CD4-positive, alpha-beta T cell treated with Interferon gamma for 1 hour (primary cell): ENCODE data around the gene NKAIN2.
"Not testable (repeated sequence)": the region's sequence is repeated elsewhere in the genome, so short reads cannot be mapped to it uniquely, and the experiment has no call there.

Source experiments
- DNase-seq: peaks from one replicate; pipeline ENCODE4 v3.0.0-alpha.2; 2020

NKAIN2 gene

DNA sequence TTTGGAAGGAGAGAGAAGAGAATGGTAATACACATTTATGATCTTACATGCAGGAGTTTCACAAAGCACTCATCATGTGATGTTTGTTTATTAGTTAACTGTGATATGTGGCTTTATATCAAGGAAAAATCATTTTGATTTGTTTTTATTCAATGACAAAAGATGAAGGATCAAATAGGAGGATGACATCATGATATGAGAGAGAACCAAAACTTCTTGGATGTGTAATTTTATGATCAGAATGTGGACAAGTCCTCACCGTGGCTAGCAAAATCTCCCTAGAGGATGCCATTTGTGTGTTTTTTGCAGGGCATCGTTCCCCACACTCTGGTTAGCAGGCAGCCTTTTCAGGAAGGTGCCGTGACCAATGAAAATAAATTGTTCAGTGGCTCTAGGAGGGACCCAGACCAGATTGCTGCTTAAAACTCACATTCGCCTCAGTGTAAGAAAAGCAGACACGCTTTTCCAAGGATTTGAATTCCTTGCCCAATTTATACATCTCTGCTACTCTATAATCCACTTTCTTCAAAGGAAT is 552.7 kb downstream of the NKAIN2 start:
- no peak for DNase-seq

DNA sequence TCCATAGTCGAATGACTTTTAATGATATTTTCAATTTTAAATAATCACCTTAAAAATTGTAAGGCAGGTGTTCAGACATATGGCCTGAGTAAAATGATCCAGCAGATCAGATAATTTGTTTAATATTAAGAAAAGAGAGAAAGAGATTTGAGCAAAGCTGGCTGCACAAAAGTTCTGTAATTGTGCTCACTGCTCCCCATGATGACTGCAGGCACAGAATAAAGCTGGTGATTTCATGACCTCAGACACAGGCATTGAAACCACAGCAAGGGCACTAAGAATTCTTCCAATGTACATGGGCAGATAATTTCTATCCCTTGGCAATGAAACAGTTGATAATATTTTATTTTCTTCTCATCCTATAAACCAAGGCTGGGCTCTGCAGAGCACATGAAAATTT is 553.1 kb downstream of the NKAIN2 start:
- no peak for DNase-seq

- no peak for DNase-seq
Measured at GRCh38 chr6:124368131-124368530, 564.5 kb downstream of the NKAIN2 start.

DNA sequence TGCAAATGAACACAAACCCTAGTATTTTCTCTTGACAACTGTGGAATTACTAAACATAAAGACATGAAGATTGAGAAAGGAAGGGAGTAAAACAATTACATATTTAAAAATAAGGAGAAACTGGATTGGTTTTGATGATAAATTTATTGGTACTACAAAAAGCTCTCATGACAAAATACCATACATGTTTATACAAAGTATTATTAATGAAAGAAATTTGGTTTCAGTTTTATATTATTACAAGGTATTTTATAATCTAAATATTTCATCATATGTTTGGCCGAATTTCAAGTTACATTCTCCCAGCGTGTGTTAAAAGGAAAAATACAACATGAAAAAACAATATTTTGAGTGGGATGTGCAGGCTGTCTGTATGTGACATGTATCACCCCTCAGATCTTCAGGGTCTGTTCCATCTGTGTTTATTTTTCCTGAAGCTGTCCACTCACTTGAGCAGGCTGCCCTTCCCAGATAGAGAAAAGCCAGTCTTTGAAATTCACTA is 568.4 kb downstream of the NKAIN2 start:
- no peak for DNase-seq

DNA sequence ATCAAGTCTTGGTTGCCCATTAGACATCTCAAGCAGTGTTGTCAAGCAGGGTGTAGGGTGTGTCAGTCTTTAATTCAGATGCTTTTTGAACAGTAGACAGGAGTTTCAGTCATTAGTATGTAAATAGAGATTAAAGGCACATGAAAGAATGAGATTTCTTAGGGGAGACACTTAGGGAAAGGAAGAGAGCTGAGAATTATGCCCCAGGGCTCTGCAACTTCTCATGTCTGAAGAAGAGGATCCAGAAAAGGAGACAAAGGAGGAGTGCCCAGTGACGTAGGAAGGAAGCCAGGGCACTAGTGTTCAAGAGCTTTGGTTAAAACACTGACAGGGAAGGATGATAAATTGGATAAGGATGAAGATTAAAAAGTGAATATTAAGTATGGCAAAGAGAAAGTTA is 569.7 kb downstream of the NKAIN2 start:
- no peak for DNase-seq

- DNase-seq: no peak
Measured at GRCh38 chr6:124389127-124389526, 585.5 kb downstream of the NKAIN2 start.

- no peak for DNase-seq
Measured at GRCh38 chr6:124393536-124393935, 589.9 kb downstream of the NKAIN2 start.

DNA sequence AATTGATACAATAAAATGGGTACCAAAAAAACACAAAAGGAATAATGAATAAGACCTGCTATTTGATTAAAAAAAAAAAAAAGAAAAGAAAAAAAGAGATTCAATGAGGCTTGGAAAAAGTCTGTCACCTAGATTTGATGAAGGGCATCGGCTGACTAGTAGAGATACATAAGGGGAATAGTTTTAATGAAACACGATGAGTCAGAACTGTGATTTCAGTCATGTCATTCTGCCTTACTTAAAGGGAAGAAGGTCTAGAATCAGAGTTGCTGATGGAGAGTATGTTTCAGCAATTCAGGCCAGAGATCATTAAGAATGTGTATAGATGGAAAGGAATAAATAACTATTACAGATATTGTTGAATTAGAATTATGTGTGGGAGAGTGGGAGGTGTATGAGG is 592.7 kb downstream of the NKAIN2 start:
- no peak for DNase-seq

DNA sequence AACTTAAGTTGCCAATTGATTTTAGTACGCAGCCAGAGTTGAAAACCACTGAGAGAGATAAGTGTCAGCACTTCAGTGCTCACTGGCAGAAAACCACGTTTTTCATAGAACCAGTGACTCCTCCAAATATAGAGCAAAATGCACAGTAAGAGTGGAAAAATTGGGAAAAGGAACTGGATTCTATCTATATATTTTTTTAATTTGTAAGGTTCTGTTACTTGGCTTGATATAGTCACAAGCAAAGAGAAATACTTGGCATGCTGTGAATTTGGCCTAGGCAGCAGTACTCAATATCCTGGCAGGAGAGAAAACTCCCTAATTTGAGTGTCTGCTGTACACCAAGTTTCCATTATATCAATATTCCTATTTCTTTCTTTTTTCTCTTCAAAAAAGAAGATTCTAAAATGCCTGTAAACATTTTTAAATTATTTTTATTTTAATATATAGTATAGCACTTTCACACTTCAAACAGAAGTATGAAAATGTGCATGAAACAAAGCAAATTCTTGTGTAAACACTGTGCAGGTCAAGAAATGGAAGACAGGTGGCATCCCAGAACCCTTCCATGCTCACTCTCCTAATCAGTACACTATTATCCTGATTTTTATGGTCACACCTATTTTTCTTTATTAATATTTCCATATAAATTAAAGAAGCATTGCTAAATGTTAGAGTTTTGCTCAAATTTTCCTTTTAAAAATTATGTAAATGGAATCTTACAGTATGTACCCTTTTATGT is 596.8 kb downstream of the NKAIN2 start:
- DNase-seq: no peak

DNA sequence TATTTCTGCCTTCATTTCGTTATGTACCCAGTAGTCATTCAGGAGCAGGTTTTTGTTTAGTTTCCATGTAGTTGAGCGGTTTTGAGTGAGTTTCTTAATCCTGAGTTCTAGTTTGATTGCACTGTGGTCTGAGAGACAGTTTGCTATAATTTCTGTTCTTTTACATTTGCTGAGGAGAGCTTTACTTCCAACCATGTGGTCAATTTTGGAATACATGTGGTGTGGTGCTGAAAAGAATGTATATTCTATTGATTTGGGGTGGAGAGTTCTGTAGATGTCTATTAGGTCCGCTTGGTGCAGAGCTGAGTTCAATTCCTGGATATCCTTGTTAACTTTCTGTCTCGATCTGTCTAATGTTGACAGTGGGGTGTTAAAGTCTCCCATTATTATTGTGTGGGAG is 606.8 kb downstream of the NKAIN2 start:
- not testable (repeated sequence) for DNase-seq

DNA sequence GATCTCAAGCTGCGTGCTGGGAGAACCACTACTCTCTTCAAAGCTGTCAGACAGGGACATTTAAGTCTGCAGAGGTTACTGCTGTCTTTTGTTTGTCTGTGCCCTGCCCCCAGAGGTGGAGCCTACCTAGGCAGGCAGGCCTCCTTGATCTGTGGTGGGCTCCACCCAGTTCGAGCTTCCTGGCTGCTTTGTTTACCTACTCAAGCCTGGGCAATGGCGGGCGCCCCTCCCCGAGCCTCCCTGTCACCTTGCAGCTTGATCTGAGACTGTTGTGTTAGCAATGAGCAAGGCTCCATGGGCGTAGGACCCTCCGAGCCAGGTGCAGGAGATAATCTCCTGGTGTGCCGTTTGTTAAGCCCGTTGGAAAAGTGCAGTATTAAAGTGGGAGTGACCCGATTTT is 609.0 kb downstream of the NKAIN2 start:
- DNase-seq: not testable (repeated sequence)

DNA sequence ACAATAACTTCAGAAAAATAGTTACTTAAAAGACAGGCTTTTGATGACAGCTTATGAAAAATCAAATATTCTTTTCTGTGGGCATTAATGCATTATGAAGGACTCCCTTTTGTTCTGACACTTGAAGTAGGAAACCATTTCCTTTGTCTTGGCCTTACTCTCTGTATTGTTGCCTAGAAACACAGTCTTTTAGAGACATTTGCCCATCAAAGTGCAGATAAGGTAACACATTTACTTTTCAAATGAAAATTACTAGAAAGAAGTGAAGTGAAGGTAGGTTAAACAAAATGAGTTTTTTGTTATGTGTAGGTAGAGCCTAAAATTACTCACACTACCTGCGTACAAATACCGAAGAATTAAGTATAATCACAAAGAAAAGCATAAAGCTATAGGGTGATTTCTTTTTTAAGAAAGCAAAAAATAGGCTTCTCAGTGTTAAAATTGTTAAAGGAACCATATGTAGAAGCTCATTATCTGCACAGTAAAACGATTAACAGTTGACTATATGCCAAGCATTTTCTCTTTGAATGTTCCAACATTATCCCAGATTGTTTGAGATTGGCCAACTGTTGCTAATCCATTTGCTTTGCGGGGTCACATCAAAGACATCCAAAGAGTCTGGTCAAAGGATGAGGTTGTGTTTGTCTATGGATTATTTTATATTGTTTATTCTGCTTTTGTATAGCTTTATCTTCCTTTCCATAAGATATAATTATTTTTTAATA is 616.6 kb downstream of the NKAIN2 start:
- DNase-seq: no peak

GRCh38 chr6:124423621-124424020 is 620.0 kb downstream of the NKAIN2 start:
- DNase-seq: no peak

- DNase-seq: no peak
Measured at GRCh38 chr6:124430740-124431318, 627.2 kb downstream of the NKAIN2 start.

GRCh38 chr6:124432620-124433019 is 629.0 kb downstream of the NKAIN2 start:
- DNase-seq: no peak

GRCh38 chr6:124433387-124434160 is 629.9 kb downstream of the NKAIN2 start:
- no peak for DNase-seq

DNA sequence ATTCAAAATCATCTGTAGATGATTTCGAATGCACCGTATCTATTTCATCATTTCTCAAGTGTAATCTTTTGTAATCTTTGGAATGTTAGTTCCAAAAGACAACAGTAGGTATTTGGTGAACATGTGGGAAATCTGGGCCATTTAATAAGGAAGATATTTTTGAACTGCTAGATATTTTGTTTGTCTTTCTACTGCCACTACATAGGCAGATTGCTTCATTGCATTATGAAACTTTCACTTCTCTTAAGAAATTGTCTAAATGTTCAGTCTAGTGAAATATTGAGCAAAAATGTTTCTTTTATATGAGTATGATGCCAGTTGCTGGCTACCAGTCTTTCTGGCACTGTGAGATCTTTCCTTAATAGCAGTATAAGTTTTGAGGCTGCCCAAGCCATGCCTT is 630.8 kb downstream of the NKAIN2 start:
- DNase-seq: no peak

DNA sequence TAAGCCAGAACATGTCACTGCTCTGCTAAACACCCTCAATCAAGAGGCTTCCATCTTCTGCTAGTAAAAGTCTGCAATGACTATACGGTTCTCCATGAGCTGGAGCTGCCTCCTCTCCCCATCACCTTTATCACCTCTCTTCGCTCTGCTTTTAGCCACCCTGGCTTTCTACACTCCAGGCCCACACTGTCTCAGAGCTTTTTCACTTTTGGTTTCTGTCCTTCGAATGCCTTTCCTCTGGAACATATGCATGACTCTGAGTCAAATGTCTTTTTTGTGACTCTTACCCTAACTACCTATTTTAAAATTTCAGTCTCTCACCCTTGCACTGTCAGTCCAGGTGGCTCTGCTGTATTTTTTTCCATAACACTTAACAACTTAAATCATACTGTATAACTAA is 633.1 kb downstream of the NKAIN2 start:
- DNase-seq: no peak

- no peak for DNase-seq
Measured at GRCh38 chr6:124438546-124439065, 634.9 kb downstream of the NKAIN2 start.

- no peak for DNase-seq
Measured at GRCh38 chr6:124441450-124441849, 637.8 kb downstream of the NKAIN2 start.

DNA sequence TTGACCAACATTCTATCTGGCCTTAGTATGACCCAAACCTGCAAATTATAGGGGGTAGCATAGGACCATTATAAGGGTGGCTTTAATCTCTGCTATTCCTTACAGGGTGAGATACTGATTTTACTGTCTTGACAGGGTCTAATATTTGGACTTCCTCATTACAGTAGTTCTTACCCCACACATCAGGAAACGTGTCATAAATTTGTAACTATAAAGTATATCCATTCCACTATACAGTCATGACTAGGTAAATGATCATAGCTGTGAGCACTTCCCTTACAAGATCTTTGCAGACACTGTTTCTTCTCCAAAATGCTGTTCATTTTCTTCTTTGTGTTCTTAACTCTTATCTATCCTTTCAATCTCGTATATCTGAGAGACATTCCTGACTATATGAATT is 639.9 kb downstream of the NKAIN2 start:
- DNase-seq: no peak

- no peak for DNase-seq
Measured at GRCh38 chr6:124445581-124445980, 641.9 kb downstream of the NKAIN2 start.

DNA sequence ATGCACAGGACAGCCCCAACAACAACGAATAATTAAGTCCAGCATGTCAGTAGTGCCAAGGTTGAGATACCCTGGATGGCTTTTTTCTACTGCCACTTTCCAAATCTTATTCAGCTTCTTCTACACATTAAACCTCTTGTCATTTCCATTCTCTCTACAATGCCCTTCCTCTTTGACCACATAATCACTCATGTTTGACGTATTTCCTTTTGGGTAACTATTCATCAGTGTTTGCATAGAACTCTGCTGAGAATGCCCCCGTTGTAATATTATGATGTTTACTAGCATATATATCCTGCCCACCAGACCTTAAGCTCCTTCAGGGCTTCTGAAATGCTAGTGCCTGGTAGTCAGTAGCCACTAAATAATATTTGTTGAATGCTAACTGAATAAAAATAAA is 643.3 kb downstream of the NKAIN2 start:
- no peak for DNase-seq
